ENCODE results near the gene CFAP77. TPM values are rescaled to one million over a fixed set of nuclear protein-coding genes. Genes with fewer than 3 reads are reported as not detected.

CFAP77 gene
- polyA plus RNA-seq, 4 donors: not detected

- H3K4me3 ChIP-seq (ENCODE audit: low read depth in 1 of 3, low read length in 3 of 3): no peak overlapping the region
- H3K27me3 ChIP-seq (ENCODE audit: control insufficient read depth in 3 of 3, insufficient read depth in 3 of 3, low read length in 3 of 3): peaks cover 0 to 10% (median 5%) of the 10 kb centered on the region in 3 donors
- H3K27ac ChIP-seq (ENCODE audit: low read depth in 1 of 3, low read length in 2 of 3): no peak overlapping the region
- no peaks in the 10 kb centered on the region for H3K36me3 ChIP-seq (ENCODE audit: control insufficient read depth in 3 of 3, insufficient read depth in 2 of 3, low read depth in 1 of 3, low read length in 3 of 3)
- FAIRE-seq (no peak), DNase-seq (no peak)
- no peaks in the 10 kb centered on the region for H3K4me1 ChIP-seq (ENCODE audit: control insufficient read depth in 3 of 3, insufficient read depth in 2 of 3, low read depth in 1 of 3, low read length in 2 of 3)
- H3K9me3 ChIP-seq (ENCODE audit: control insufficient read depth in 2 of 2, insufficient read depth in 1 of 2, low read depth in 1 of 2, low read length in 1 of 2): no peaks in the 10 kb centered on the region
- WGBS, 3 donors: 81 to 82% (median 81%) methylated on average over 20 of the region's 20 CpGs
Observed at GRCh38 chr9:132461281-132461896, 51.4 kb downstream of the CFAP77 start.

- H3K27ac ChIP-seq (ENCODE audit: low read depth in 1 of 3, low read length in 2 of 3): no peak overlapping the region
- FAIRE-seq (no peak), DNase-seq (no peak)
- 76 to 82% (median 78%) methylated on average over 11 of the region's 11 CpGs for WGBS, 3 donors
- peaks cover 0 to 10% (median 7%) of the 10 kb centered on the region in 3 donors for H3K27me3 ChIP-seq (ENCODE audit: control insufficient read depth in 3 of 3, insufficient read depth in 3 of 3, low read length in 3 of 3)
- H3K4me1 ChIP-seq (ENCODE audit: control insufficient read depth in 3 of 3, insufficient read depth in 2 of 3, low read depth in 1 of 3, low read length in 2 of 3): no peaks in the 10 kb centered on the region
- H3K36me3 ChIP-seq (ENCODE audit: control insufficient read depth in 3 of 3, insufficient read depth in 2 of 3, low read depth in 1 of 3, low read length in 3 of 3): no peaks in the 10 kb centered on the region
- no peak overlapping the region for H3K4me3 ChIP-seq (ENCODE audit: low read depth in 1 of 3, low read length in 3 of 3)
- no peaks in the 10 kb centered on the region for H3K9me3 ChIP-seq (ENCODE audit: control insufficient read depth in 2 of 2, insufficient read depth in 1 of 2, low read depth in 1 of 2, low read length in 1 of 2)
Observed at GRCh38 chr9:132461971-132462370, 52.0 kb downstream of the CFAP77 start.

GRCh38 chr9:132464547-132464946 is 54.5 kb downstream of the CFAP77 start:
- Histone ChIP-seq H3K4me1 (ENCODE audit: control insufficient read depth in 3 of 3, insufficient read depth in 2 of 3, low read depth in 1 of 3, low read length in 2 of 3) (no peaks in the 10 kb centered on the region), H3K4me3 (ENCODE audit: low read depth in 1 of 3, low read length in 3 of 3) (no peak overlapping the region), H3K9me3 (ENCODE audit: control insufficient read depth in 2 of 2, insufficient read depth in 1 of 2, low read depth in 1 of 2, low read length in 1 of 2) (no peaks in the 10 kb centered on the region), H3K27me3 (ENCODE audit: control insufficient read depth in 3 of 3, insufficient read depth in 3 of 3, low read length in 3 of 3) (peaks cover 0 to 7% (median 0%) of the 10 kb centered on the region in 3 donors), H3K27ac (ENCODE audit: low read depth in 1 of 3, low read length in 2 of 3) (no peak overlapping the region), H3K36me3 (ENCODE audit: control insufficient read depth in 3 of 3, insufficient read depth in 2 of 3, low read depth in 1 of 3, low read length in 3 of 3) (no peaks in the 10 kb centered on the region)
- FAIRE-seq (no peak), DNase-seq (no peak)
- 75 to 80% (median 78%) methylated on average over 9 of the region's 9 CpGs for WGBS, 3 donors

- no peaks in the 10 kb centered on the region for H3K4me1 ChIP-seq (ENCODE audit: control insufficient read depth in 3 of 3, insufficient read depth in 2 of 3, low read depth in 1 of 3, low read length in 2 of 3)
Observed at GRCh38 chr9:132465131-132465635, 55.2 kb downstream of the CFAP77 start.

GRCh38 chr9:132472199-132472598 is 62.2 kb downstream of the CFAP77 start:
- H3K9me3 ChIP-seq (ENCODE audit: control insufficient read depth in 2 of 2, insufficient read depth in 1 of 2, low read depth in 1 of 2, low read length in 1 of 2): no peaks in the 10 kb centered on the region
- H3K4me1 ChIP-seq (ENCODE audit: control insufficient read depth in 3 of 3, insufficient read depth in 2 of 3, low read depth in 1 of 3, low read length in 2 of 3): no peaks in the 10 kb centered on the region
- H3K27ac ChIP-seq (ENCODE audit: low read depth in 1 of 3, low read length in 2 of 3): no peak overlapping the region
- DNase-seq (no peak), FAIRE-seq (no peak)
- 28 to 71% (median 41%) methylated on average over 4 of the region's 4 CpGs for WGBS, 3 donors
- H3K4me3 ChIP-seq (ENCODE audit: low read depth in 1 of 3, low read length in 3 of 3): no peak overlapping the region
- H3K36me3 ChIP-seq (ENCODE audit: control insufficient read depth in 3 of 3, insufficient read depth in 2 of 3, low read depth in 1 of 3, low read length in 3 of 3): no peaks in the 10 kb centered on the region
- peaks cover 0 to 10% (median 0%) of the 10 kb centered on the region in 3 donors for H3K27me3 ChIP-seq (ENCODE audit: control insufficient read depth in 3 of 3, insufficient read depth in 3 of 3, low read length in 3 of 3)

More at GRCh38 chr9:132465131-132465635, 55.2 kb downstream of the CFAP77 start:
- H3K27me3 ChIP-seq (ENCODE audit: control insufficient read depth in 3 of 3, insufficient read depth in 3 of 3, low read length in 3 of 3): peaks cover 0 to 7% (median 0%) of the 10 kb centered on the region in 3 donors
- no peaks in the 10 kb centered on the region for H3K36me3 ChIP-seq (ENCODE audit: control insufficient read depth in 3 of 3, insufficient read depth in 2 of 3, low read depth in 1 of 3, low read length in 3 of 3)
- no peak for DNase-seq
- WGBS, 3 donors: 56 to 63% (median 59%) methylated on average over 5 of the region's 5 CpGs
- H3K27ac ChIP-seq (ENCODE audit: low read depth in 1 of 3, low read length in 2 of 3): no peak overlapping the region
- no peaks in the 10 kb centered on the region for H3K9me3 ChIP-seq (ENCODE audit: control insufficient read depth in 2 of 2, insufficient read depth in 1 of 2, low read depth in 1 of 2, low read length in 1 of 2)
- H3K4me3 ChIP-seq (ENCODE audit: low read depth in 1 of 3, low read length in 3 of 3): no peak overlapping the region
- no peak for FAIRE-seq

GRCh38 chr9:132472599-132472998 is 62.6 kb downstream of the CFAP77 start:
- no peak overlapping the region for H3K27ac ChIP-seq (ENCODE audit: low read depth in 1 of 3, low read length in 2 of 3)
- H3K36me3 ChIP-seq (ENCODE audit: control insufficient read depth in 3 of 3, insufficient read depth in 2 of 3, low read depth in 1 of 3, low read length in 3 of 3): no peaks in the 10 kb centered on the region
- FAIRE-seq (no peak), DNase-seq (no peak)
- H3K4me1 ChIP-seq (ENCODE audit: control insufficient read depth in 3 of 3, insufficient read depth in 2 of 3, low read depth in 1 of 3, low read length in 2 of 3): no peaks in the 10 kb centered on the region
- WGBS, 3 donors: 44 to 58% (median 56%) methylated on average over 9 of the region's 9 CpGs
- H3K27me3 ChIP-seq (ENCODE audit: control insufficient read depth in 3 of 3, insufficient read depth in 3 of 3, low read length in 3 of 3): peaks cover 0 to 10% (median 0%) of the 10 kb centered on the region in 3 donors
- no peak overlapping the region for H3K4me3 ChIP-seq (ENCODE audit: low read depth in 1 of 3, low read length in 3 of 3)
- H3K9me3 ChIP-seq (ENCODE audit: control insufficient read depth in 2 of 2, insufficient read depth in 1 of 2, low read depth in 1 of 2, low read length in 1 of 2): no peaks in the 10 kb centered on the region

GRCh38 chr9:132474253-132474652 is 64.2 kb downstream of the CFAP77 start:
- Histone ChIP-seq H3K36me3 (ENCODE audit: control insufficient read depth in 3 of 3, insufficient read depth in 2 of 3, low read depth in 1 of 3, low read length in 3 of 3) (no peaks in the 10 kb centered on the region), H3K27me3 (ENCODE audit: control insufficient read depth in 3 of 3, insufficient read depth in 3 of 3, low read length in 3 of 3) (peaks cover 0 to 10% (median 0%) of the 10 kb centered on the region in 3 donors), H3K4me1 (ENCODE audit: control insufficient read depth in 3 of 3, insufficient read depth in 2 of 3, low read depth in 1 of 3, low read length in 2 of 3) (no peaks in the 10 kb centered on the region), H3K27ac (ENCODE audit: low read depth in 1 of 3, low read length in 2 of 3) (no peak overlapping the region), H3K4me3 (ENCODE audit: low read depth in 1 of 3, low read length in 3 of 3) (no peak overlapping the region), H3K9me3 (ENCODE audit: control insufficient read depth in 2 of 2, insufficient read depth in 1 of 2, low read depth in 1 of 2, low read length in 1 of 2) (no peaks in the 10 kb centered on the region)
- FAIRE-seq: no peak
- DNase-seq: no peak
- WGBS, 3 donors: 72 to 78% (median 76%) methylated on average over 14 of the region's 14 CpGs

GRCh38 chr9:132478353-132479050 is 68.5 kb downstream of the CFAP77 start:
- Histone ChIP-seq H3K27me3 (ENCODE audit: control insufficient read depth in 3 of 3, insufficient read depth in 3 of 3, low read length in 3 of 3) (peaks cover 0 to 16% (median 4%) of the 10 kb centered on the region in 3 donors), H3K9me3 (ENCODE audit: control insufficient read depth in 2 of 2, insufficient read depth in 1 of 2, low read depth in 1 of 2, low read length in 1 of 2) (no peaks in the 10 kb centered on the region), H3K36me3 (ENCODE audit: control insufficient read depth in 3 of 3, insufficient read depth in 2 of 3, low read depth in 1 of 3, low read length in 3 of 3) (no peaks in the 10 kb centered on the region), H3K27ac (ENCODE audit: low read depth in 1 of 3, low read length in 2 of 3) (no peak overlapping the region), H3K4me1 (ENCODE audit: control insufficient read depth in 3 of 3, insufficient read depth in 2 of 3, low read depth in 1 of 3, low read length in 2 of 3) (no peaks in the 10 kb centered on the region), H3K4me3 (ENCODE audit: low read depth in 1 of 3, low read length in 3 of 3) (no peak overlapping the region)
- FAIRE-seq (no peak), DNase-seq (no peak)
- WGBS, 3 donors: 79 to 85% (median 83%) methylated on average over 15 of the region's 15 CpGs
